H9 (cell line): ENCODE measurements around the gene MICB. TPM values are rescaled to one million over a fixed set of nuclear protein-coding genes. Genes with fewer than 3 reads are reported as not detected.

Source experiments
- DNase-seq: peaks from one replicate; pipeline ENCODE4 v3.0.0-alpha.2; 2017
- H2AFZ ChIP-seq: one replicate; pipeline ENCODE4 v1.6.1; 2013; ENCODE audit warnings: mild to moderate bottlenecking, low read length, control low read depth, moderate library complexity
- H2AK5ac ChIP-seq: 2 replicates; pipeline ENCODE4 v1.6.1; 2013; ENCODE audit warnings: low read length, control low read depth, mixed read lengths; ENCODE audit not compliant: insufficient read length
- H2BK120ac ChIP-seq: one replicate; pipeline ENCODE4 v1.6.1; 2013; ENCODE audit warnings: low read depth, mild to moderate bottlenecking, low read length, control low read depth, inconsistent platforms; ENCODE audit not compliant: poor library complexity, severe bottlenecking
- H2BK12ac ChIP-seq: 2 replicates; pipeline ENCODE4 v1.6.1; 2013; ENCODE audit warnings: low read length, control low read depth, mixed read lengths, low read depth; ENCODE audit not compliant: insufficient read length
- H2BK15ac ChIP-seq: 2 replicates; pipeline ENCODE4 v1.6.1; 2013; ENCODE audit warnings: low read depth, low read length, control low read depth
- H2BK20ac ChIP-seq: one replicate; pipeline ENCODE4 v1.6.1; 2013; ENCODE audit warnings: low read depth, mild to moderate bottlenecking, low read length, control low read depth, inconsistent platforms; ENCODE audit not compliant: poor library complexity, severe bottlenecking
- H2BK5ac ChIP-seq: 2 replicates; pipeline ENCODE4 v1.6.1; 2013; ENCODE audit warnings: low read length, control low read depth, mixed read lengths; ENCODE audit not compliant: insufficient read length
- H3K14ac ChIP-seq: 2 replicates; pipeline ENCODE4 v1.6.1; 2013; ENCODE audit warnings: low read length, control low read depth; ENCODE audit not compliant: insufficient read depth
- H3K18ac ChIP-seq: 2 replicates; pipeline ENCODE4 v1.6.1; 2013; ENCODE audit warnings: low read depth, mild to moderate bottlenecking, mixed read lengths, low read length, control low read depth; ENCODE audit not compliant: insufficient read length
- H3K23ac ChIP-seq: 2 replicates; pipeline ENCODE4 v1.6.1; 2013; ENCODE audit warnings: low read length, control low read depth, mixed read lengths, low read depth; ENCODE audit not compliant: insufficient read length
- H3K23me2 ChIP-seq: 2 replicates; pipeline ENCODE4 v1.6.1; 2013; ENCODE audit warnings: low read depth, mild to moderate bottlenecking, mixed read lengths, low read length, control low read depth; ENCODE audit not compliant: insufficient read length, poor library complexity, severe bottlenecking
- H3K27ac ChIP-seq: 2 replicates; pipeline ENCODE4 v1.5.1; 2013; ENCODE audit warnings: low read length, control low read depth, mixed read lengths, low read depth; ENCODE audit not compliant: insufficient read length
- H3K27me3 ChIP-seq: 2 replicates; pipeline ENCODE4 v1.6.1; 2013; ENCODE audit warnings: low read length, control low read depth, inconsistent platforms; ENCODE audit not compliant: insufficient read depth
- H3K4ac ChIP-seq: 2 replicates; pipeline ENCODE4 v1.6.1; 2013; ENCODE audit warnings: low read depth, mild to moderate bottlenecking, control low read depth, inconsistent platforms, low read length, moderate library complexity
- H3K4me1 ChIP-seq: 2 replicates; pipeline ENCODE4 v1.6.1; 2013; ENCODE audit warnings: low read length, control low read depth, inconsistent platforms; ENCODE audit not compliant: insufficient read depth
- H3K4me2 ChIP-seq: 2 replicates; pipeline ENCODE4 v1.6.1; 2013; ENCODE audit warnings: low read length, control low read depth, mixed read lengths; ENCODE audit not compliant: insufficient read length, insufficient read depth
- H3K56ac ChIP-seq: 2 replicates; pipeline ENCODE4 v1.6.1; 2013; ENCODE audit warnings: low read depth, mild to moderate bottlenecking, mixed read lengths, low read length, control low read depth; ENCODE audit not compliant: insufficient read length
- H3K79me1 ChIP-seq: 2 replicates; pipeline ENCODE4 v1.6.1; 2013; ENCODE audit warnings: low read depth, mild to moderate bottlenecking, moderate library complexity, low read length, control low read depth, inconsistent platforms; ENCODE audit not compliant: insufficient read depth, poor library complexity, severe bottlenecking
- H3K79me2 ChIP-seq: 2 replicates; pipeline ENCODE4 v1.6.1; 2013; ENCODE audit warnings: low read length, control low read depth, inconsistent platforms; ENCODE audit not compliant: insufficient read depth
- H3K9ac ChIP-seq: 2 replicates; pipeline ENCODE4 v1.6.1; 2013; ENCODE audit warnings: low read length, control low read depth, mixed read lengths; ENCODE audit not compliant: insufficient read length; ENCODE audit errors: extremely low read depth
- H3K9me3 ChIP-seq: one replicate; pipeline ENCODE4 v1.6.1; 2013; ENCODE audit warnings: low read depth, low read length, inconsistent platforms; ENCODE audit not compliant: control insufficient read depth
- H3T11ph ChIP-seq: one replicate; pipeline ENCODE4 v1.6.1; 2013; ENCODE audit warnings: mild to moderate bottlenecking, low read length, control low read depth, inconsistent platforms
- H4K20me1 ChIP-seq: one replicate; pipeline ENCODE4 v1.6.1; 2013; ENCODE audit not compliant: control insufficient read depth, insufficient read length, insufficient read depth
- H4K5ac ChIP-seq: 2 replicates; pipeline ENCODE4 v1.6.1; 2013; ENCODE audit warnings: low read depth, mild to moderate bottlenecking, mixed read lengths, low read length, control low read depth; ENCODE audit not compliant: insufficient read length
- H4K8ac ChIP-seq: replicated peaks from 2 replicates; pipeline ENCODE4 v1.6.1; 2013; ENCODE audit warnings: low read length, control low read depth, mixed read lengths, low read depth; ENCODE audit not compliant: insufficient read length
- H4K91ac ChIP-seq: 2 replicates; pipeline ENCODE4 v1.6.1; 2013; ENCODE audit warnings: low read depth, mild to moderate bottlenecking, moderate library complexity, mixed read lengths, low read length, control low read depth; ENCODE audit not compliant: insufficient read length
- H3K27ac Mint-ChIP-seq, 3 experiments: 2 replicates in 2 of 3; 3 replicates in 1 of 3; pipeline ENCODE4 v1.8.0; 2020 to 2021; ENCODE audit warnings: mixed read lengths in 3 of 3, mild to moderate bottlenecking in 1 of 3, moderate library complexity in 1 of 3
- H3K27me3 Mint-ChIP-seq: 2 replicates; pipeline ENCODE4 v1.8.0; 2021; ENCODE audit warnings: low read depth, mild to moderate bottlenecking, moderate library complexity, mixed read lengths
- H3K36me3 Mint-ChIP-seq, 3 experiments: 2 replicates in 2 of 3; 3 replicates in 1 of 3; pipeline ENCODE4 v1.8.0; 2020 to 2021; ENCODE audit warnings: low read depth in 3 of 3, mixed read lengths in 3 of 3; ENCODE audit not compliant: insufficient read depth in 1 of 3
- H3K4me1 Mint-ChIP-seq, 2 experiments: 2 replicates each; pipeline ENCODE4 v1.8.0; 2020; ENCODE audit warnings: mixed read lengths in 2 of 2
- H3K4me3 Mint-ChIP-seq, 2 experiments: 2 replicates in 1 of 2; 3 replicates in 1 of 2; pipeline ENCODE4 v1.8.0; 2020 to 2021; ENCODE audit warnings: mild to moderate bottlenecking in 2 of 2, mixed read lengths in 2 of 2, moderate library complexity in 1 of 2
- H3K9me3 Mint-ChIP-seq, 2 experiments: 2 replicates in 1 of 2; 3 replicates in 1 of 2; pipeline ENCODE4 v1.8.0; 2020; ENCODE audit warnings: mild to moderate bottlenecking in 2 of 2, mixed read lengths in 2 of 2, moderate library complexity in 1 of 2
- CTCF ChIP-seq: fragments of 200-600 bp; sonication (generic); conservative IDR thresholded peaks from 3 replicates; pipeline ENCODE4 v1.8.0; 2021; ENCODE audit warnings: antibody characterized with exemption, mild to moderate bottlenecking
- WGBS: extraction: QIAGEN DNeasy Blood & Tissue Kit; methylation state at CpG from one replicate; pipeline ENCODE4 v1.1.7; 2013; ENCODE audit warnings: missing lambda C conversion rate, low lambda C conversion rate, mixed read lengths; ENCODE audit not compliant: insufficient read length; ENCODE audit errors: extremely low coverage; 5-methylcytosine and 5-hydroxymethylcytosine counted together
- total RNA-seq: library from RNA; stranded (reverse); gene quantifications from 2 replicates; pipeline ENCODE4 v1.2.1, GENCODE V29; 2021

The MICB gene
- total RNA-seq, 1 experiment from 2014 or later, result 6.2 TPM

DNA sequence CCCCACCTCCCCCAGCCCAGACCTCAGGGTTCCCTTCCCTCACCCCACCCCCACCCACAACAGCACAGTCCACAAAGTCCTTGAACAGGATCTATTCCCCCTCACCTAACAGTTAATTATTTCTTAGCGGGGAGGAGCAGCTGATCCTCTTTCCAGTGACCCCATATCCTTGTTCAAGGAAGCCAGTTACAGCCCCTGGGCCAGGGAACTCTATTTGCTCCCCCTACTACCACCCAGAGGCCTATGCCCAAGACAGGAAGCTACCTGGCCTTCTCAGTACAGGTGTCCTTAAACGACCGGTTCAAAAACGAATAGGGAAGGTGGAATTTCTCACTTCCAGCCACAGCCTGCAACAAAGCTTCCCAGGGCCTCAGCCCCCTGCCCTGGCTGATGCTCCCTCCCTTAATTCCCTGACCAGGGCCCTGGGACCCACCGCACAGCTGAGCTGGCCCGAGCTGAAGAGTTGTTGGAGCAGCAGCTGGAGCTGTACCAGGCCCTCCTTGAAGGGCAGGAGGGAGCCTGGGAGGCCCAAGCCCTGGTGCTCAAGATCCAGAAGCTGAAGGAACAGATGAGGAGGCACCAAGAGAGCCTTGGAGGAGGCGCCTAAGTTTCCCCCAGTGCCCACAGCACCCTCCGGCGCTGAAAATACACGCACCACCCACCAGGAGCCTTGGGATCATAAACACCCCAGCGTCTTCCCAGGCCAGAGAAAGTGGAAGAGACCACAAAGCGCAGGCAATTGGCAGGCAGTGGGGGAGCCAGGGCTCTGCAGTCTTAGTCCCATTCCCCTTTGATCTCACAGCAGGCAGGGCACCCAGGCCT, 31.6 kb downstream of the MICB start:
- no peak overlapping the region for H3K56ac ChIP-seq
- H3K9ac ChIP-seq, result no peak overlapping the region
- no peak overlapping the region for H2BK15ac ChIP-seq
- no peak overlapping the region for H3K4me3 Mint-ChIP-seq
- no peaks in the 10 kb centered on the region for H3K9me3 ChIP-seq
- TF ChIP-seq CTCF, result no peak
- H3K23ac ChIP-seq, result no peak overlapping the region
- H4K91ac ChIP-seq, result no peak overlapping the region
- no peak overlapping the region for H4K5ac ChIP-seq
- H3K27ac Mint-ChIP-seq, result peak overlapping the region in 2 of 3 experiments; percentile 52 to 67; a peak in 4 of 7 replicates
- H3K27me3 Mint-ChIP-seq, result no peaks in the 10 kb centered on the region
- H2AK5ac ChIP-seq, result no peak overlapping the region
- H3K27me3 ChIP-seq, result no peaks in the 10 kb centered on the region
- no peaks in the 10 kb centered on the region for H3K79me2 ChIP-seq
- peaks cover 43 to 52% (median 48%) of the 10 kb centered on the region in 3 experiments for H3K36me3 Mint-ChIP-seq
- no CpG with 5 or more reads among the region's 12 CpGs for WGBS
- no peak overlapping the region for H2BK20ac ChIP-seq
- peaks cover 23 to 33% of the 10 kb centered on the region in 2 experiments for H3K4me1 Mint-ChIP-seq
- H2BK5ac ChIP-seq, result no peak overlapping the region
- H3T11ph ChIP-seq, result no peak overlapping the region
- no peak overlapping the region for H3K18ac ChIP-seq
- no peak overlapping the region for H4K8ac ChIP-seq
- no peaks in the 10 kb centered on the region; the same call in 1 of the 2 replicates for H3K4me1 ChIP-seq
- DNase-seq, result no peak
- H3K9me3 Mint-ChIP-seq, result no peaks in the 10 kb centered on the region; a peak in 1 of 5 replicates
- H2BK12ac ChIP-seq, result no peak overlapping the region
- no peaks in the 10 kb centered on the region for H3K23me2 ChIP-seq
- no peak overlapping the region for H3K4ac ChIP-seq
- peaks cover 2% of the 10 kb centered on the region for H3K79me1 ChIP-seq
- H3K14ac ChIP-seq, result no peak overlapping the region
- peaks cover 4% of the 10 kb centered on the region for H4K20me1 ChIP-seq
- no peak overlapping the region for H2BK120ac ChIP-seq
- no peak overlapping the region for H3K27ac ChIP-seq
- H2AFZ ChIP-seq, result no peak overlapping the region
- no peak overlapping the region for H3K4me2 ChIP-seq
